H9 (cell line): ENCODE data around the gene THSD7B. TPM values are rescaled to one million over a fixed set of nuclear protein-coding genes. Genes with fewer than 3 reads are reported as not detected.

Experiments used
- DNase-seq: peaks from one replicate; pipeline ENCODE4 v3.0.0-alpha.2; 2017
- H2AFZ ChIP-seq: one replicate; pipeline ENCODE4 v1.6.1; 2013; ENCODE audit warnings: mild to moderate bottlenecking, low read length, control low read depth, moderate library complexity
- H2AK5ac ChIP-seq: 2 replicates; pipeline ENCODE4 v1.6.1; 2013; ENCODE audit warnings: low read length, control low read depth, mixed read lengths; ENCODE audit not compliant: insufficient read length
- H2BK120ac ChIP-seq: one replicate; pipeline ENCODE4 v1.6.1; 2013; ENCODE audit warnings: low read depth, mild to moderate bottlenecking, low read length, control low read depth, inconsistent platforms; ENCODE audit not compliant: poor library complexity, severe bottlenecking
- H2BK12ac ChIP-seq: 2 replicates; pipeline ENCODE4 v1.6.1; 2013; ENCODE audit warnings: low read length, control low read depth, mixed read lengths, low read depth; ENCODE audit not compliant: insufficient read length
- H2BK15ac ChIP-seq: 2 replicates; pipeline ENCODE4 v1.6.1; 2013; ENCODE audit warnings: low read depth, low read length, control low read depth
- H2BK20ac ChIP-seq: one replicate; pipeline ENCODE4 v1.6.1; 2013; ENCODE audit warnings: low read depth, mild to moderate bottlenecking, low read length, control low read depth, inconsistent platforms; ENCODE audit not compliant: poor library complexity, severe bottlenecking
- H2BK5ac ChIP-seq: 2 replicates; pipeline ENCODE4 v1.6.1; 2013; ENCODE audit warnings: low read length, control low read depth, mixed read lengths; ENCODE audit not compliant: insufficient read length
- H3K14ac ChIP-seq: 2 replicates; pipeline ENCODE4 v1.6.1; 2013; ENCODE audit warnings: low read length, control low read depth; ENCODE audit not compliant: insufficient read depth
- H3K18ac ChIP-seq: 2 replicates; pipeline ENCODE4 v1.6.1; 2013; ENCODE audit warnings: low read depth, mild to moderate bottlenecking, mixed read lengths, low read length, control low read depth; ENCODE audit not compliant: insufficient read length
- H3K23ac ChIP-seq: 2 replicates; pipeline ENCODE4 v1.6.1; 2013; ENCODE audit warnings: low read length, control low read depth, mixed read lengths, low read depth; ENCODE audit not compliant: insufficient read length
- H3K23me2 ChIP-seq: 2 replicates; pipeline ENCODE4 v1.6.1; 2013; ENCODE audit warnings: low read depth, mild to moderate bottlenecking, mixed read lengths, low read length, control low read depth; ENCODE audit not compliant: insufficient read length, poor library complexity, severe bottlenecking
- H3K27ac ChIP-seq: 2 replicates; pipeline ENCODE4 v1.5.1; 2013; ENCODE audit warnings: low read length, control low read depth, mixed read lengths, low read depth; ENCODE audit not compliant: insufficient read length
- H3K27me3 ChIP-seq: 2 replicates; pipeline ENCODE4 v1.6.1; 2013; ENCODE audit warnings: low read length, control low read depth, inconsistent platforms; ENCODE audit not compliant: insufficient read depth
- H3K4ac ChIP-seq: 2 replicates; pipeline ENCODE4 v1.6.1; 2013; ENCODE audit warnings: low read depth, mild to moderate bottlenecking, control low read depth, inconsistent platforms, low read length, moderate library complexity
- H3K4me1 ChIP-seq: 2 replicates; pipeline ENCODE4 v1.6.1; 2013; ENCODE audit warnings: low read length, control low read depth, inconsistent platforms; ENCODE audit not compliant: insufficient read depth
- H3K4me2 ChIP-seq: 2 replicates; pipeline ENCODE4 v1.6.1; 2013; ENCODE audit warnings: low read length, control low read depth, mixed read lengths; ENCODE audit not compliant: insufficient read length, insufficient read depth
- H3K56ac ChIP-seq: 2 replicates; pipeline ENCODE4 v1.6.1; 2013; ENCODE audit warnings: low read depth, mild to moderate bottlenecking, mixed read lengths, low read length, control low read depth; ENCODE audit not compliant: insufficient read length
- H3K79me1 ChIP-seq: 2 replicates; pipeline ENCODE4 v1.6.1; 2013; ENCODE audit warnings: low read depth, mild to moderate bottlenecking, moderate library complexity, low read length, control low read depth, inconsistent platforms; ENCODE audit not compliant: insufficient read depth, poor library complexity, severe bottlenecking
- H3K79me2 ChIP-seq: 2 replicates; pipeline ENCODE4 v1.6.1; 2013; ENCODE audit warnings: low read length, control low read depth, inconsistent platforms; ENCODE audit not compliant: insufficient read depth
- H3K9ac ChIP-seq: 2 replicates; pipeline ENCODE4 v1.6.1; 2013; ENCODE audit warnings: low read length, control low read depth, mixed read lengths; ENCODE audit not compliant: insufficient read length; ENCODE audit errors: extremely low read depth
- H3K9me3 ChIP-seq: one replicate; pipeline ENCODE4 v1.6.1; 2013; ENCODE audit warnings: low read depth, low read length, inconsistent platforms; ENCODE audit not compliant: control insufficient read depth
- H3T11ph ChIP-seq: one replicate; pipeline ENCODE4 v1.6.1; 2013; ENCODE audit warnings: mild to moderate bottlenecking, low read length, control low read depth, inconsistent platforms
- H4K20me1 ChIP-seq: one replicate; pipeline ENCODE4 v1.6.1; 2013; ENCODE audit not compliant: control insufficient read depth, insufficient read length, insufficient read depth
- H4K5ac ChIP-seq: 2 replicates; pipeline ENCODE4 v1.6.1; 2013; ENCODE audit warnings: low read depth, mild to moderate bottlenecking, mixed read lengths, low read length, control low read depth; ENCODE audit not compliant: insufficient read length
- H4K8ac ChIP-seq: replicated peaks from 2 replicates; pipeline ENCODE4 v1.6.1; 2013; ENCODE audit warnings: low read length, control low read depth, mixed read lengths, low read depth; ENCODE audit not compliant: insufficient read length
- H4K91ac ChIP-seq: 2 replicates; pipeline ENCODE4 v1.6.1; 2013; ENCODE audit warnings: low read depth, mild to moderate bottlenecking, moderate library complexity, mixed read lengths, low read length, control low read depth; ENCODE audit not compliant: insufficient read length
- H3K27ac Mint-ChIP-seq, 3 experiments: 2 replicates in 2 of 3; 3 replicates in 1 of 3; pipeline ENCODE4 v1.8.0; 2020 to 2021; ENCODE audit warnings: mixed read lengths in 3 of 3, mild to moderate bottlenecking in 1 of 3, moderate library complexity in 1 of 3
- H3K27me3 Mint-ChIP-seq: 2 replicates; pipeline ENCODE4 v1.8.0; 2021; ENCODE audit warnings: low read depth, mild to moderate bottlenecking, moderate library complexity, mixed read lengths
- H3K36me3 Mint-ChIP-seq, 3 experiments: 2 replicates in 2 of 3; 3 replicates in 1 of 3; pipeline ENCODE4 v1.8.0; 2020 to 2021; ENCODE audit warnings: low read depth in 3 of 3, mixed read lengths in 3 of 3; ENCODE audit not compliant: insufficient read depth in 1 of 3
- H3K4me1 Mint-ChIP-seq, 2 experiments: 2 replicates each; pipeline ENCODE4 v1.8.0; 2020; ENCODE audit warnings: mixed read lengths in 2 of 2
- H3K4me3 Mint-ChIP-seq, 2 experiments: 2 replicates in 1 of 2; 3 replicates in 1 of 2; pipeline ENCODE4 v1.8.0; 2020 to 2021; ENCODE audit warnings: mild to moderate bottlenecking in 2 of 2, mixed read lengths in 2 of 2, moderate library complexity in 1 of 2
- H3K9me3 Mint-ChIP-seq, 2 experiments: 2 replicates in 1 of 2; 3 replicates in 1 of 2; pipeline ENCODE4 v1.8.0; 2020; ENCODE audit warnings: mild to moderate bottlenecking in 2 of 2, mixed read lengths in 2 of 2, moderate library complexity in 1 of 2
- total RNA-seq: library from RNA; stranded (reverse); gene quantifications from 2 replicates; pipeline ENCODE4 v1.2.1, GENCODE V29; 2021
- TF ChIP-seq, protein P1 (sequence below): fragments of 200-600 bp; sonication (generic); conservative IDR thresholded peaks from 3 replicates; pipeline ENCODE4 v1.8.0; 2021; ENCODE audit warnings: antibody characterized with exemption, mild to moderate bottlenecking

Gene THSD7B
- total RNA-seq, 1 experiment from 2014 or later = 0.85 TPM

DNA sequence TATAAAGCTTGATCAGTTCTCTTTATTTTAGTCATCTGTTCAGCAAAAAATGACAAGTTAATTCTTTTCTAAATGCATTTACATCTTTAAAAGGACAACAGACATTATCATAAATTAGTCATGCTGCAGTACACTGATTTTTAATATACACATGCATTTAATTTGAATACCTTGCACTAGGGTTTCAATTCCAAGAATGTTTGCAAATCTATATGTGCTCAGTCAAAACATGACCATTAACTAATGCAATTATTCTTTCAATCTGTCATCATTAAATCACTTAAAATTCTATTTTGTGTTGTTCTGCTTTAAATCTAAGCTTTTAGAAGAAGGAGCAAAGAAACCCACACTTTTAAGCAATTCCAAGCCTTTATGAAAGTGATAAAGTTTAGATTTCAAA is 342.6 kb downstream of the THSD7B start:
- Histone ChIP-seq H3K23ac (no peak overlapping the region), H3K18ac (no peak overlapping the region), H3K79me1 (no peaks in the 10 kb centered on the region), H3K9ac (no peak overlapping the region), H4K5ac (no peak overlapping the region), H2BK12ac (no peak overlapping the region), H2AK5ac (no peak overlapping the region), H3K14ac (no peak overlapping the region), H3K4ac (no peak overlapping the region), H2AFZ (no peak overlapping the region), H3K9me3 (no peaks in the 10 kb centered on the region), H2BK120ac (no peak overlapping the region), H3K4me1 (no peaks in the 10 kb centered on the region), H3K27me3 (no peaks in the 10 kb centered on the region), H2BK5ac (no peak overlapping the region), H4K8ac (no peak overlapping the region), H3T11ph (no peak overlapping the region), H3K27ac (no peak overlapping the region), H2BK15ac (no peak overlapping the region), H3K56ac (no peak overlapping the region), H3K4me2 (no peak overlapping the region), H3K23me2 (no peaks in the 10 kb centered on the region), H2BK20ac (no peak overlapping the region), H4K91ac (no peak overlapping the region), H4K20me1 (no peaks in the 10 kb centered on the region), H3K79me2 (no peaks in the 10 kb centered on the region)
- H3K27me3 Mint-ChIP-seq = no peaks in the 10 kb centered on the region; the same call in 1 of the 2 replicates
- DNase-seq = no peak
- TF ChIP-seq, protein P1, sequence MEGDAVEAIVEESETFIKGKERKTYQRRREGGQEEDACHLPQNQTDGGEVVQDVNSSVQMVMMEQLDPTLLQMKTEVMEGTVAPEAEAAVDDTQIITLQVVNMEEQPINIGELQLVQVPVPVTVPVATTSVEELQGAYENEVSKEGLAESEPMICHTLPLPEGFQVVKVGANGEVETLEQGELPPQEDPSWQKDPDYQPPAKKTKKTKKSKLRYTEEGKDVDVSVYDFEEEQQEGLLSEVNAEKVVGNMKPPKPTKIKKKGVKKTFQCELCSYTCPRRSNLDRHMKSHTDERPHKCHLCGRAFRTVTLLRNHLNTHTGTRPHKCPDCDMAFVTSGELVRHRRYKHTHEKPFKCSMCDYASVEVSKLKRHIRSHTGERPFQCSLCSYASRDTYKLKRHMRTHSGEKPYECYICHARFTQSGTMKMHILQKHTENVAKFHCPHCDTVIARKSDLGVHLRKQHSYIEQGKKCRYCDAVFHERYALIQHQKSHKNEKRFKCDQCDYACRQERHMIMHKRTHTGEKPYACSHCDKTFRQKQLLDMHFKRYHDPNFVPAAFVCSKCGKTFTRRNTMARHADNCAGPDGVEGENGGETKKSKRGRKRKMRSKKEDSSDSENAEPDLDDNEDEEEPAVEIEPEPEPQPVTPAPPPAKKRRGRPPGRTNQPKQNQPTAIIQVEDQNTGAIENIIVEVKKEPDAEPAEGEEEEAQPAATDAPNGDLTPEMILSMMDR = no peak
- H3K4me1 Mint-ChIP-seq = no peaks in the 10 kb centered on the region
- no peak overlapping the region for H3K27ac Mint-ChIP-seq
- peaks cover 3 to 10% of the 10 kb centered on the region in 2 experiments; a peak in 3 of 5 replicates for H3K9me3 Mint-ChIP-seq
- H3K4me3 Mint-ChIP-seq = no peak overlapping the region
- H3K36me3 Mint-ChIP-seq = peaks cover 0 to 4% (median 0%) of the 10 kb centered on the region in 3 experiments; a peak in 2 of 7 replicates
